ENCODE results near the gene DHX40.

- TF ChIP-seq POLR2A (IDR thresholded peaks at IDR 0.05) (no peak), POLR2AphosphoS5 (IDR thresholded peaks at IDR 0.05) (no peak), CTCF (IDR thresholded peaks at IDR 0.05) (no peak)
Observed at GRCh38 chr17:59519132-59519531, 46.3 kb upstream of the DHX40 start.
